ENCODE data around the gene GANAB.
"Not testable (repeated sequence)": the region's sequence is repeated elsewhere in the genome, so short reads cannot be mapped to it uniquely, and the experiment has no call there.

DNA sequence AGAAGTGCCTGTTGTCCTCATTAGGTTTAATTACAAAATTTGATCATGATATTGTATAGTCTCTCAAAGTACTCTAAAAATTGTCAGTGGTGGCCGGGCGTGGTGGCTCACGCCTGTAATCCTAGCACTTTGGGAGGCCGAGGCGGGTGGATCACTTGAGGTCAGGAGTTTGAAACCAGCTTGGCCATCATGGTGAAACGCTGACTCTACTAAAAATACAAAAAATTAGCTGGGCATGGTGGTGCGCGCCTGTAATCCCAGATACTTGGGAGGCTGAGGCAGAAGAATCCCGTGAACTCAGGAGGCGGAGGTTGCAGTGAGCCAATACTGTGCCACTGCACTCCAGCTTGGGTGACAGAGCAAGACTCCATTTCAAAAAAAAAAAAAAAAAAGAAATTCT is 29.0 kb upstream of the GANAB start:
- TF ChIP-seq YY1 (IDR thresholded peaks at IDR 0.05; ENCODE audit: insufficient read depth, insufficient read length); ZNF274 (IDR thresholded peaks at IDR 0.05; ENCODE audit: low read depth, low read length): not testable (repeated sequence)

All from NT2/D1 (cell line).